Tibial nerve (tissue), 3 donors: ENCODE results near the gene UPK2.

Experiments
- POLR2A ChIP-seq, 2 donors: fragments of 450-650 bp; IDR thresholded peaks; one replicate each; pipeline ENCODE4 v1.6.1; 2017; ENCODE audit warnings: antibody characterized with exemption in 2 of 2, mild to moderate bottlenecking in 2 of 2, moderate library complexity in 2 of 2
- TF ChIP-seq, protein P1 (sequence below), 5 experiments: fragments of 200-600 bp in 3 of 5; fragments of 450-650 bp in 2 of 5; sonication (generic) in 3 of 5; IDR thresholded peaks; one replicate each; pipeline ENCODE4 v1.5.1; 2016 to 2019; ENCODE audit warnings: antibody characterized with exemption in 5 of 5, mild to moderate bottlenecking in 3 of 5, moderate library complexity in 2 of 5

DNA sequence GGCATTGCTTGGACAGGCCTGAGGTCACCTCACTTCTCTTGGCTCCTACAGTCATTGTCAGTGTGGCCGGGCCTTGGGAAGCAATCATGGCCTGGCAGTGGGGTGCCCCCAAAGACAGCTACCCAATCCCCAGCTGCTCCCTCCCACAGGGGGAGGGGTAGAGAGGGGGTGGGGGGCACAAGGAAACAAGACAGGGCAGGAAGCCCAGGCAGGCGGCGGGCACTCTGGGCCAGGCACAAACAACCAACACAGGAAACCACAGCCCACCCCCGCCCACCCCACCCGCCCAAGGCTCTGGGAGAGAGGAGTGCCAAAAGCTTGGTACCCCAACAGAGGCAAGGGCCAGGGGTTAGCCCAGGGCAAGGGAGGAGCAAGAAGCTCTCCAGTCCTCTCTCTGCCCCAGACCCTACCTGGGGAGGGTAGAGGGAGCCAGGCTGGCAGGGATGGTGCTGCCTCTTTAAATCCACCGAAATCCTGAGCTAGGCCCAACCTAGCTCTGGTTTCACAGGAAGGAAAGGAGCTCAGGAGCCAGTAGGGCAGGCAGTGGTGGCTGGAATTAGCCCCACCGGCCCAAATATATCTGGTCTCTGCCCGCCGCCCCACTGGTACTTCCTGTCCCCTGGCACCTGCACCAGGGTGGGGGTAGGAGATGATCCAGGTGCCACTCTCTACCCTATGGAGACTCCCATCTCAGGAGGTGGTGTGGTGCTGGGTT, 42.5 kb upstream of the UPK2 start:
- TF ChIP-seq, protein P1, sequence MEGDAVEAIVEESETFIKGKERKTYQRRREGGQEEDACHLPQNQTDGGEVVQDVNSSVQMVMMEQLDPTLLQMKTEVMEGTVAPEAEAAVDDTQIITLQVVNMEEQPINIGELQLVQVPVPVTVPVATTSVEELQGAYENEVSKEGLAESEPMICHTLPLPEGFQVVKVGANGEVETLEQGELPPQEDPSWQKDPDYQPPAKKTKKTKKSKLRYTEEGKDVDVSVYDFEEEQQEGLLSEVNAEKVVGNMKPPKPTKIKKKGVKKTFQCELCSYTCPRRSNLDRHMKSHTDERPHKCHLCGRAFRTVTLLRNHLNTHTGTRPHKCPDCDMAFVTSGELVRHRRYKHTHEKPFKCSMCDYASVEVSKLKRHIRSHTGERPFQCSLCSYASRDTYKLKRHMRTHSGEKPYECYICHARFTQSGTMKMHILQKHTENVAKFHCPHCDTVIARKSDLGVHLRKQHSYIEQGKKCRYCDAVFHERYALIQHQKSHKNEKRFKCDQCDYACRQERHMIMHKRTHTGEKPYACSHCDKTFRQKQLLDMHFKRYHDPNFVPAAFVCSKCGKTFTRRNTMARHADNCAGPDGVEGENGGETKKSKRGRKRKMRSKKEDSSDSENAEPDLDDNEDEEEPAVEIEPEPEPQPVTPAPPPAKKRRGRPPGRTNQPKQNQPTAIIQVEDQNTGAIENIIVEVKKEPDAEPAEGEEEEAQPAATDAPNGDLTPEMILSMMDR (IDR thresholded peaks at IDR 0.05), result no peak
- TF ChIP-seq POLR2A (IDR thresholded peaks at IDR 0.05), result no peak
